ENCODE data around the gene RAB30. TPM values are rescaled to one million over a fixed set of nuclear protein-coding genes. Genes with fewer than 3 reads are reported as not detected.
A peak's percentile ranks its signal among the peaks of the same experiment; 100 is the strongest.

Gene RAB30
- polyA plus RNA-seq, 1 experiment: 14.0 TPM

- H3K27me3 ChIP-seq (ENCODE audit: control insufficient read depth, insufficient read depth, low read length): no peaks in the 10 kb centered on the region
- no peak for TF ChIP-seq CTCF (IDR thresholded peaks at IDR 0.05; ENCODE audit: insufficient read depth, low read depth, low read length)
- H3K4me3 ChIP-seq (ENCODE audit: low read depth, low read length): no peak overlapping the region
- ChIA-PET CTCF (interaction anchor here (0.6 to 0.9 kb wide), 2 partner anchors 91 to 182 kb away, joined by 3 to 4 read pairs; no protein-coding TSS in a partner anchor), POLR2A (interaction anchor here (0.6 kb wide), 2 partner anchors 125 to 201 kb away, joined by 3 to 12 read pairs; no protein-coding TSS in a partner anchor)
- no peak for DNase-seq (ENCODE audit: low read depth)
- H3K36me3 ChIP-seq (ENCODE audit: control insufficient read depth, insufficient read depth, low read length): no peaks in the 10 kb centered on the region
These were observed 25.9 kb upstream of the RAB30 start for GRCh38 chr11:83097429-83098075.

GRCh38 chr11:83093634-83094033, 21.9 kb upstream of the RAB30 start:
- Histone ChIP-seq H3K36me3 (ENCODE audit: control insufficient read depth, insufficient read depth, low read length) (no peaks in the 10 kb centered on the region), H3K4me3 (ENCODE audit: low read depth, low read length) (no peak overlapping the region), H3K27me3 (ENCODE audit: control insufficient read depth, insufficient read depth, low read length) (no peaks in the 10 kb centered on the region)
- no peak for DNase-seq (ENCODE audit: low read depth)
- ChIA-PET POLR2A (interaction anchor here (0.6 kb wide), 1 partner anchor 93 kb away, joined by 3 read pairs; no protein-coding TSS in a partner anchor), CTCF (interaction anchor here (0.6 kb wide), 1 partner anchor 187 kb away, joined by 3 read pairs; no protein-coding TSS in a partner anchor)
- no peak for TF ChIP-seq CTCF (IDR thresholded peaks at IDR 0.05; ENCODE audit: insufficient read depth, low read depth, low read length)

- no peaks in the 10 kb centered on the region for H3K27me3 ChIP-seq (ENCODE audit: control insufficient read depth, insufficient read depth, low read length)
- CTCF ChIA-PET: interaction anchor here (0.6 kb wide), 1 partner anchor 25 kb away, joined by 3 read pairs; no protein-coding TSS in a partner anchor
- POLR2A ChIA-PET: interaction anchor here (0.6 kb wide), 1 partner anchor 92 kb away, joined by 3 read pairs; no protein-coding TSS in a partner anchor
- no peak overlapping the region for H3K4me3 ChIP-seq (ENCODE audit: low read depth, low read length)
- H3K36me3 ChIP-seq (ENCODE audit: control insufficient read depth, insufficient read depth, low read length): no peaks in the 10 kb centered on the region
- TF ChIP-seq CTCF (IDR thresholded peaks at IDR 0.05; ENCODE audit: insufficient read depth, low read depth, low read length): no peak
- no peak for DNase-seq (ENCODE audit: low read depth)
These were observed 21.0 kb upstream of the RAB30 start for GRCh38 chr11:83092488-83093384.

GRCh38 chr11:83088965-83089364, 17.3 kb upstream of the RAB30 start:
- no peaks in the 10 kb centered on the region for H3K27me3 ChIP-seq (ENCODE audit: control insufficient read depth, insufficient read depth, low read length)
- no peak for DNase-seq (ENCODE audit: low read depth)
- no peaks in the 10 kb centered on the region for H3K36me3 ChIP-seq (ENCODE audit: control insufficient read depth, insufficient read depth, low read length)
- no peak overlapping the region for H3K4me3 ChIP-seq (ENCODE audit: low read depth, low read length)
- 0 out of 2 replicates have a peak, but pooled peaks have one; percentile 1 for TF ChIP-seq CTCF (IDR thresholded peaks at IDR 0.05; ENCODE audit: insufficient read depth, low read depth, low read length)
- POLR2A ChIA-PET: interaction anchor here (1.2 kb wide), 1 partner anchor 17 kb away, joined by 4 read pairs; the partner anchor contains the start of gene RAB30
- CTCF ChIA-PET: no interaction called here

GRCh38 chr11:83087035-83087434, 15.3 kb upstream of the RAB30 start:
- no peak for TF ChIP-seq CTCF (IDR thresholded peaks at IDR 0.05; ENCODE audit: insufficient read depth, low read depth, low read length)
- Histone ChIP-seq H3K4me3 (ENCODE audit: low read depth, low read length) (no peak overlapping the region), H3K36me3 (ENCODE audit: control insufficient read depth, insufficient read depth, low read length) (peaks cover 1% of the 10 kb centered on the region; the same call in 1 of the 2 replicates), H3K27me3 (ENCODE audit: control insufficient read depth, insufficient read depth, low read length) (no peaks in the 10 kb centered on the region)
- POLR2A ChIA-PET: no interaction called here
- CTCF ChIA-PET: interaction anchor here (1.5 kb wide), 1 partner anchor 37 kb away, joined by 3 read pairs; no protein-coding TSS in a partner anchor
- no peak for DNase-seq (ENCODE audit: low read depth)
